ENCODE results near the gene P2RY14. TPM values are rescaled to one million over a fixed set of nuclear protein-coding genes. Genes with fewer than 3 reads are reported as not detected.

P2RY14 gene
- total RNA-seq, 2 experiments from 2014 or later = 0.60 to 0.63 TPM

DNA sequence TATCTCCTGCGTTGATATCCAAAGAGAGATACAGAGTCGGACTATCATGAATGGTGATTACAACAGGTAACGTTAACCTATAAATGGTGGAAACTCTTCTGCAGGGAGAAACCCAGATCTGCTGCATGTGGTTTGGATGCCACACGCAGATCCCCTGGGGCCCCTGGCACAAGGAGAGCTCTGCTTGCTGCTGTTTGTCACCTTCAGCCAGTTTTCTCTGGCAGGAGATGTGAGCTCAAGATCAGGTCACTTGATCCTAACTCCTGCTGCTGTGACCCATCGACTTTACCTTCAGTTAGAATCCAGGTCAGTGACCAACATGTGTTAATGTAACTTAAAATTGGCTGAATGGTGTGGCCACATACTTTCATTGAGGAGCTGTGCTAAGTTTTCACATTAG, 51.5 kb downstream of the P2RY14 start:
- ChIA-PET CTCF (interaction anchor here (0.6 to 13.2 kb wide), 30 partner anchors 9 to 957 kb away, joined by 3 to 408 read pairs (median 10); partner anchors contain the start of genes GPR171 and P2RY14), POLR2A (interaction anchor here (0.6 to 1.5 kb wide), 4 partner anchors 17 to 48 kb away, joined by 3 to 4 read pairs (median 4); partner anchors contain the start of gene GPR171)
- Mint-ChIP-seq H3K27me3 (ENCODE audit: low read depth) (no peaks in the 10 kb centered on the region), H3K27ac (peak overlapping the region; percentile 82), H3K4me1 (ENCODE audit: low read depth) (peaks cover 65% of the 10 kb centered on the region), H3K9me3 (ENCODE audit: insufficient read depth) (peaks cover 12% of the 10 kb centered on the region), H3K36me3 (ENCODE audit: low read depth) (peaks cover 20% of the 10 kb centered on the region), H3K4me3 (no peak overlapping the region)
- DNase-seq = no peak
- ATAC-seq = no peak

DNA sequence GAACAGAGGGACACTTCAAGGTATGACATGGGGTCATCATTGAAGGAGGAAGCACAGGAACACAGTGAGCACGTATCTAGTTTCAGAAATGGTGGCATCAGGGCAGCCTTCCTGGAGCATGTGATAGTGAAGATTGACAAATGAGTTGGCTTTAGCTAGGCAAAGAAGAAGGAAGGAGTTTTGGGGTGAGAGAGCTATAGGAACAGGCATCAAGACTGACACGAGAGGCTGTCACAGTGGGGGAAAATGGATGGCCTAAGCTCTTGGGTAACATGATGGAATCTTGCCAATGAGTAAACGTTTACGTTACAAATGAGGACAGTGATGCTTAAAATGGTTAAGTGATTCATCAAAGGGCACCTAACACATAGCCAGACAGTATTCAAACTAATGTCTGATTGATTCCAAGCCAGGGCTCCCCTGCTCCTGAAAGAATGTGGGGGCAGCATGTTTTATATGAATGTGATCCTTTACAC, 52.2 kb downstream of the P2RY14 start:
- Mint-ChIP-seq H3K9me3 (ENCODE audit: insufficient read depth) (peaks cover 19% of the 10 kb centered on the region), H3K36me3 (ENCODE audit: low read depth) (peaks cover 26% of the 10 kb centered on the region), H3K4me3 (no peak overlapping the region), H3K4me1 (ENCODE audit: low read depth) (peaks cover 60% of the 10 kb centered on the region), H3K27ac (peak overlapping the region; percentile 81), H3K27me3 (ENCODE audit: low read depth) (no peaks in the 10 kb centered on the region)
- DNase-seq (no peak), ATAC-seq (no peak)
- POLR2A ChIA-PET = interaction anchor here (1.1 to 1.9 kb wide), 2 partner anchors 23 to 26 kb away, joined by 4 to 7 read pairs; partner anchors contain the start of gene GPR171
- CTCF ChIA-PET = interaction anchor here (0.9 to 13.2 kb wide), 17 partner anchors 8 to 957 kb away, joined by 3 to 408 read pairs (median 14); partner anchors contain the start of genes GPR171 and P2RY14

DNA sequence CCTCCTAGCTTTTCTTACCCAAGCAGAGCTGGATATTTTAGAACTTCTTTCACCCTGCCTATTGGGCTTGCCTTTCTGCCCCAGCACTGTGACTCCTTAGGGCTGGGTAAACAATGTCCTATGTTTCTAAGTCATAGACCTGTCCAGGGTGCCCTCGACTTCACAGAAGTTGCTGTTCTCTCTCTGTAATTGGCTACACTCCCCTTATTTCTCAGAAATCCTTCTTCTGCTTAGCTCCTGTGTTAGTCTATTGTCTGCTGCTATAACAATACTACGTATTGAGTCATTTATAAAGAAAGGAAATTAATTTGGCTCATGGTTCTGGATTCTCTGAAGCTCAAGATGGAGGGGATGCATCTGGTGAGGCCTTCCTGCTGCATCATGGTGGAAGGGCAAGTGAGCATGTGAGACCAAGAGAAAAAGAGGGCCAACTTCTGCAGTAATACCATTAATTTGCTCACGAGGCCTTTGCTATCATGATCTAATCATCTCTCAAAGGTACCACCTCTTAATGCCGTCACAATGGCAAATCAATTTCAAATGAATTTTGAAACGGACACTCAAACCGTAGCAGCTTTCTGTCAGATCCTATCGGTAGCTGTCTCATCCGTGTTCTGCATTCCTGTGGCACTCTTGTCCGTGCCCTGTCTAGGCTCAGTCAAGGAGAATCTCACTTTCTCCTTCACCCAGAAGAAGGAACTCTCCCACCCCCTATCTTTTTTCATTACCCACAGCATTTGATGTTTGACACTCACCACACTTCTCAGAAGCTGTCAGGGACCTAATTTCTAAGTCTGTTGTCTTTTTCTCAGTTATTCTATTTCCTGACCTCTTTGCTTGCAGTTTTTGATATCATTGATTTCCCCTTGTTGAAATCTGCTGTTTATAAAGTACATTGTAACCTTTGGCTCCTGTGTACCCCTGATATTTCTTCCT, 53.0 kb downstream of the P2RY14 start:
- H3K4me1 Mint-ChIP-seq (ENCODE audit: low read depth) = peaks cover 52% of the 10 kb centered on the region
- peaks cover 26% of the 10 kb centered on the region for H3K9me3 Mint-ChIP-seq (ENCODE audit: insufficient read depth)
- DNase-seq = no peak
- ATAC-seq = peak; percentile 24
- POLR2A ChIA-PET = interaction anchor here (1.1 to 1.9 kb wide), 4 partner anchors 10 to 25 kb away, joined by 4 to 7 read pairs (median 4); partner anchors contain the start of gene GPR171
- CTCF ChIA-PET = interaction anchor here (0.7 to 13.2 kb wide), 18 partner anchors 9 to 158 kb away, joined by 3 to 408 read pairs (median 10); partner anchors contain the start of genes GPR171 and P2RY14
- H3K27me3 Mint-ChIP-seq (ENCODE audit: low read depth) = no peaks in the 10 kb centered on the region
- H3K4me3 Mint-ChIP-seq = no peak overlapping the region
- H3K36me3 Mint-ChIP-seq (ENCODE audit: low read depth) = peaks cover 34% of the 10 kb centered on the region
- H3K27ac Mint-ChIP-seq = peak overlapping the region; percentile 81

DNA sequence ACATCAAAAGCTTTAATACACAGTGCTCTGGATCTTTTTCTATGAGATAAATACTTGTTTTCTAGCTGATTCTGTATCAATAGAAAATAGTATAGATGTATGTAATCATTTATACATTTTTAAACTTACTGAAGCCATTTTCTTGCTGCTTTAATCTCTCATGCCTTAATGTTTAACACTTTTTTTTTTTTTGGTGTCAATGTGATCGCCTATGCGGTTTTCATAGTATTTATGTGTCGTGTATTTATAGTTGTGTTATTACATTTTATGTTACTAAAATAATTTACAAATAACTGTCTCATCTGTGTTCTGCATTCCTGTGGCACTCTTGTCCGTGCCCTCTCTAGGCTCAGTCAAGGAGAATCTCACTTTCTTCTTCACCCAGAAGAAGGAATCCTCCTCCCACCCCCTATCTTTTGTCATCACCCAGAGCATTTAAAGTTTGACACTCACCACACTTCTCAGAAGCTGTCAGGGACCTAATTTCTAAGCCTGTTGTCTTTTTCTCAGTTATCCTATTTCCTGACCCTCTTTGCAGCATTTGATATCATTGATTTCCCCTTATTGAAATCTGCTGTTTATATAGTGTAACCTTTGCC, 54.0 kb downstream of the P2RY14 start:
- ChIA-PET POLR2A (interaction anchor here (1.4 to 1.9 kb wide), 3 partner anchors 11 to 24 kb away, joined by 4 to 7 read pairs (median 5); no protein-coding TSS in a partner anchor), CTCF (interaction anchor here (0.7 to 13.2 kb wide), 14 partner anchors 10 to 104 kb away, joined by 3 to 408 read pairs (median 7); partner anchors contain the start of genes GPR171 and P2RY14)
- H3K36me3 Mint-ChIP-seq (ENCODE audit: low read depth) = peaks cover 34% of the 10 kb centered on the region
- no peak for DNase-seq
- H3K27ac Mint-ChIP-seq = peak overlapping the region; percentile 6
- peaks cover 47% of the 10 kb centered on the region for H3K4me1 Mint-ChIP-seq (ENCODE audit: low read depth)
- H3K9me3 Mint-ChIP-seq (ENCODE audit: insufficient read depth) = peaks cover 31% of the 10 kb centered on the region
- no peaks in the 10 kb centered on the region for H3K27me3 Mint-ChIP-seq (ENCODE audit: low read depth)
- ATAC-seq = no peak
- H3K4me3 Mint-ChIP-seq = no peak overlapping the region

DNA sequence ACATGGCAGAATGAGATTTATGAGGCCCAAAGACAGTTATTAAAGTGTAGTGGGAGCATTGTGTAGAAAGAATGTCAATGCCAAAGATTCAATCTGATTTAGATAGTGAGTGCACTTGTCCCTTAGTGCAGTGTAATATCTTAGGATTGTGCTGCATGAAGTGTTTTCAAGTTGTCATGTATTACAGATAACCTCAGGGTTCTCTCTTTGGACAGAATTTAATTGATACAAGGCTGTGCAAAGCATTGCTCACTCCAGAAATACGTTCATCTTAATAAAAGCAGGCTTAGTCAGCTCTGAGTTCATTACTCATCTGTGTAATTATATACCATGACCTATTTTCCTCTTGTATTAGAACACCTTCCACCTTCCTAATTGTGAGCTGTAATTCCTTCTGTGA, 59.3 kb downstream of the P2RY14 start:
- CTCF ChIA-PET = interaction anchor here (1.0 to 5.1 kb wide), 5 partner anchors 8 to 64 kb away, joined by 3 to 38 read pairs (median 14); partner anchors contain the start of gene GPR171
- Mint-ChIP-seq H3K27ac (no peak overlapping the region), H3K4me1 (ENCODE audit: low read depth) (peaks cover 4% of the 10 kb centered on the region), H3K27me3 (ENCODE audit: low read depth) (no peaks in the 10 kb centered on the region), H3K9me3 (ENCODE audit: insufficient read depth) (peaks cover 31% of the 10 kb centered on the region), H3K36me3 (ENCODE audit: low read depth) (peaks cover 31% of the 10 kb centered on the region), H3K4me3 (no peak overlapping the region)
- no peak for DNase-seq
- POLR2A ChIA-PET = interaction anchor here (0.9 kb wide), 1 partner anchor 57 kb away, joined by 3 read pairs; no protein-coding TSS in a partner anchor
- no peak for ATAC-seq

DNA sequence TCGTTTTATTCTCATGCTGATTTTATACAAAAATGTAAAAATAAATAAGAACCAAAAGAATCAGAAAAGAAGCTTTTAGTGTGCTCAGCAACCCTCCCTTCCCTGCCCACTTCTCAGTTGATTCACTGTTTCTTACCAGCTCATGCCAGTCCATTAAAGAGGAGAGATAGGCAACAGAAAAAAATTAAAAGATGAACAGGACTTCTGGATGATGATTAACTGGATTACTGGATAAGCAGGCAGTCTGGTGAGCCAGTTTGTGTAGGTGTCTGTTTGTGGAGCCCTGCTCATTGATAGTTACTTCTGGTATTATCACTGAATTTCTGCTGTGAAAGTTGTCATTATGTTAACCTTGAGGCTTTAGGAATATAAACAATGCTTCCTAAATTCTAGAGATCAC, 60.2 kb downstream of the P2RY14 start:
- H3K4me1 Mint-ChIP-seq (ENCODE audit: low read depth) = peaks cover 4% of the 10 kb centered on the region
- ChIA-PET CTCF (interaction anchor here (0.8 to 5.1 kb wide), 6 partner anchors 10 to 64 kb away, joined by 3 to 38 read pairs (median 8); no protein-coding TSS in a partner anchor), POLR2A (no interaction called here)
- peaks cover 29% of the 10 kb centered on the region for H3K36me3 Mint-ChIP-seq (ENCODE audit: low read depth)
- H3K27ac Mint-ChIP-seq = no peak overlapping the region
- no peak overlapping the region for H3K4me3 Mint-ChIP-seq
- no peaks in the 10 kb centered on the region for H3K27me3 Mint-ChIP-seq (ENCODE audit: low read depth)
- peaks cover 31% of the 10 kb centered on the region for H3K9me3 Mint-ChIP-seq (ENCODE audit: insufficient read depth)
- ATAC-seq = no peak
- no peak for DNase-seq

DNA sequence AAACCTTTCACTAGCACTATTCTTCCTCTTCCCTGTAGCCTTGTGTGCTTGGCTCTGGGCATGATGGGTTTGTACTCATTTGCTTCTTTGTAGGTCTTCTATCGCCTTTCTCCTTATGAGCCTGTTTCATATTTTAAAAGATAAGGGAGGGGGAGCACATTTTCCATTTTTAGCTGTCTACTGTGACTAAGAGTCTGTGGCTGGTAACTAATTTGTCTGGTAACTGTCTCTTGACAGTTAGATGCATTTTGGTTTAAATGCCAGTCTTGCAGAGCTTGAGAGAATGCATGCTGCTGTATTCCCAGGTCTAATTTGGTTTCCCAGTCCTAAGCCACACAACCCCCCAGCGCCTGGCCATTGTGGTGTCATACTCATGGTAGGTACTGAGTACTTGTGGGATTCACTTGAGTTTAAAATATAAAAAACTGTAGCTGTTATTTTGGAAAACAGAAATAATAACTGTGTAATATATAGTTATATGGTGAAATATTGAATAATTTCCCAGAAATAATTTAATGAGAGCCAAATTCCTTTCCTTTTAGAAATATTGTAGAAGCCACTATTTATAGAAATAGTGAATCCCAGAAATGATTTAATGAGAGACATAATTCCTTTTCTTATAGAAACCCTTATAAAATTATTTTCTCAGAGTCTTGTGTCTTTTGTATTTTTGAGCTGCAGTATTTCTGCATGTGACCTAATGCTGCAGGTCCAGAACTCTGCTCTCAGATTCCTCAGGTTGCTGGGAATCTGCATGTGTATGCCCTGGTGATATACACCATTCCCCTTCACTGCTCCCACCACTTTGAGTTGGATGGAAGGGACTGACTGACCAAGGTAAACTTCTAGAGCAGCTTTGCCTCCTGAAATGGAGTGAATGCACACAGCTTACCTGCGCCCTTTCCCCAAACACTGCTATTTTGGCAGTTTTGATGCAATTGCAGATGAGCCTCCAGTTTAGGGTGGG, 61.4 kb downstream of the P2RY14 start:
- Mint-ChIP-seq H3K27ac (no peak overlapping the region), H3K27me3 (ENCODE audit: low read depth) (no peaks in the 10 kb centered on the region), H3K36me3 (ENCODE audit: low read depth) (peaks cover 18% of the 10 kb centered on the region), H3K4me3 (no peak overlapping the region), H3K9me3 (ENCODE audit: insufficient read depth) (peaks cover 20% of the 10 kb centered on the region), H3K4me1 (ENCODE audit: low read depth) (peaks cover 4% of the 10 kb centered on the region)
- DNase-seq (no peak), ATAC-seq (no peak)
- ChIA-PET CTCF (interaction anchor here (1.4 to 5.1 kb wide), 4 partner anchors 9 to 66 kb away, joined by 4 to 38 read pairs (median 14); no protein-coding TSS in a partner anchor), POLR2A (no interaction called here)

DNA sequence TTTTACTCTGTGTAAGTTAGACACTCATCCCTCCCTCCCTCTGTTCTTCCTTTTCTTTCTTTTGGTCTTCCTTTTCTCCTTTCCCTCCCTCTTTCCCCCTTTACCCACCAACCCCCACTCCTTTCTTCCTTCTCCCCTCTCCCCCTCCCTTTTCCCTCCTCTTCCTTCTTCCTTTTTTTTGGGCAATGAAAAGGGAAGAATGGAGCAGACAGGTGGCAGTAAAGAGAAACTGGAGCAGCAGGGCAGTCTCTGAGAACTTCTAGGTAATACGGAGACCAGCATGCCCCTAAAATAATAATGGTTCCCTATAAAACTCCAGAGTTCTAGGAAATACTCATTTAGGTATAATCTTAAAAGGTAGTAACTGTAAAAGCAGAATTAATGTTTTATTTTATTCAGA, 63.9 kb downstream of the P2RY14 start:
- Mint-ChIP-seq H3K4me3 (no peak overlapping the region), H3K4me1 (ENCODE audit: low read depth) (peaks cover 27% of the 10 kb centered on the region), H3K27me3 (ENCODE audit: low read depth) (no peaks in the 10 kb centered on the region), H3K9me3 (ENCODE audit: insufficient read depth) (no peaks in the 10 kb centered on the region), H3K27ac (no peak overlapping the region), H3K36me3 (ENCODE audit: low read depth) (peaks cover 3% of the 10 kb centered on the region)
- POLR2A ChIA-PET = no interaction called here
- ATAC-seq = no peak
- CTCF ChIA-PET = interaction anchor here (1.0 to 1.5 kb wide), 3 partner anchors 14 to 47 kb away, joined by 3 to 4 read pairs (median 4); no protein-coding TSS in a partner anchor
- DNase-seq = no peak

DNA sequence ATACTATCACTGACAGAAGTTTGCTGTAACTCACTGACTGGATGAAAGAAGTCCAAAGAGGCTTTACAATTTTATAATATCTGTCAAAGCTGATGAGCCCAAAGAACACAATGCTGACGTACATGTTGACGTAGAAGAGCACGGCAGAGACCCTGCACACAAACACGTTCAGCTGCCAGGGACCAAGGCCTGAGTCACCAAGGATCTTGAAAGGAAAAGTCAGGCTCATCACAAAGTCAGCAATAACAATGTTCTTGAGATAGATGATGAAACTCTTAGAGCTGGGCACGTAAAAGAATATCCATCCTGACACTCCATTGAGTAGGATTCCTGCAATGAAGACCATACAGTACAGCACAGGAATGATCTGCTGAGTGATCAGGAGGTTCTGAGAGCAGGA, 64.5 kb downstream of the P2RY14 start:
- no peak overlapping the region for H3K27ac Mint-ChIP-seq
- no peak for ATAC-seq

DNA sequence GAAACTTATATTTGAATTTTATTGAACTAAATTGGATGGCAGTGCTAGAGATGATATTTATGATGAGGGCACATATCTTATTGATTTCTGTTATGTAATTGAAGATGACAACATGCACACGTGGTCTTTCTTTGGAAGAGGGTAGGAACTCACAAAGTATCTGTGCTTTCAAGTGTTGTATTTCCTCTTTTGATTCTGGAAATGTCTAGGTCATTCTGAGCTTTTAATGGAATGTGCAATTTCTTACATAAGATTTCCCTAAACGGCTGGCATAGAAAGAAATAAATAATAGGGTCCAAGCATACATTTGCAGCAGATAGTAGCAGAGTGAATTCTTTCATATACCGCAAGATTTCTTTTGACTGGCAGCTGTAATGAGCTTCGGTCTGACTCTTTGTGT, 65.2 kb downstream of the P2RY14 start:
- ChIA-PET POLR2A (no interaction called here), CTCF (interaction anchor here (1.0 to 4.0 kb wide), 6 partner anchors 11 to 70 kb away, joined by 3 to 38 read pairs (median 4); no protein-coding TSS in a partner anchor)
- Mint-ChIP-seq H3K36me3 (ENCODE audit: low read depth) (no peaks in the 10 kb centered on the region), H3K4me3 (no peak overlapping the region), H3K9me3 (ENCODE audit: insufficient read depth) (no peaks in the 10 kb centered on the region), H3K4me1 (ENCODE audit: low read depth) (peaks cover 40% of the 10 kb centered on the region), H3K27me3 (ENCODE audit: low read depth) (no peaks in the 10 kb centered on the region), H3K27ac (no peak overlapping the region)
- ATAC-seq = no peak
- no peak for DNase-seq

More for the DNA sequence above, 64.5 kb downstream of the P2RY14 start:
- POLR2A ChIA-PET = no interaction called here
- DNase-seq = no peak
- Mint-ChIP-seq H3K36me3 (ENCODE audit: low read depth) (no peaks in the 10 kb centered on the region), H3K4me1 (ENCODE audit: low read depth) (peaks cover 33% of the 10 kb centered on the region), H3K27me3 (ENCODE audit: low read depth) (no peaks in the 10 kb centered on the region), H3K4me3 (no peak overlapping the region), H3K9me3 (ENCODE audit: insufficient read depth) (no peaks in the 10 kb centered on the region)
- CTCF ChIA-PET = interaction anchor here (1.1 to 1.5 kb wide), 3 partner anchors 14 to 46 kb away, joined by 3 to 6 read pairs (median 4); no protein-coding TSS in a partner anchor
